ENCODE results near the gene FANK1.

DNA sequence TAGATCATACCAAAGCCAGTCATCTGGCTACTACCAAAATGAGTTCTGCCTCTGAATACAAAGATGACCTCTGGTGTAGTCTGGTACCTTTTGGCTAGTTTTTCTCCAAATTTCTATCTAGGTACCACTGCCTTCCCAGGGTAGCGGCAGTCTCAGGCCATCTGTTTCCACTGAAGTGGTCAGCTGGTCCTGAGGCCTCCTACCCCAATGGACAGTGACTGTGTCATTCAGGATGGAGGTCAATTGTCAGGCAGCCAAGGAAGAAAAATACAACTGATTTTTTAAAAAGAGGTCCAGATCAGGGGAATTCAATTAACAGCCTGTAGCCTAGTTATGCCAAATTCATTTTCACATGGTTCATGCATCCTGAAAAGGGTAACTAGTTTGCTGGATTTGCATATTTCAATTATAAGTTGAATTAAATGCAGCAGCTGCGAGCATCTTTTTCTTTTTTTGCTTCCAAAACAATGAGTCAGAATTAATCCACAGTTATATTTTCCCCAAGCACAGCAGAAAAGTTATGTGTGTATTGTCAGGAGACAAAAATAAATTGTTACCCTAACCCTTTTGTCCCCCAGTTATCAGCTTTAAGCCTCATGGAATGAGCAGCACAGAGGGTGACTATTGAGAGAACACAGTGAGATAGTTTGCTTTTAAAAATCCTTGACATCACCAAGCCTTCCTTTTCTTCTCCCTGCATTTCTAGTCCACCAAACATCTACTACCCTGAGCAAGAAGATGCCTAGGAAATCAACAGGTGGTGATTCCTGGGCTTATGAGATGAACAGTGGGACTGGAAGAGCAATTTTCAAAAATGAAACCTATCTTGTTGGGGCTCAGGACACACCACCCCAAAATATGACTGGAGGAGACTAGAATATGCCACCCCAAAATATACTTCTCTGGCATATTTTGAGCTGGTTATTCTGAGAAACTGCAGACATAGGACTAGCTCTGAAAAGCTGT is 45.3 kb upstream of the FANK1 start:
- TF ChIP-seq, protein P1, sequence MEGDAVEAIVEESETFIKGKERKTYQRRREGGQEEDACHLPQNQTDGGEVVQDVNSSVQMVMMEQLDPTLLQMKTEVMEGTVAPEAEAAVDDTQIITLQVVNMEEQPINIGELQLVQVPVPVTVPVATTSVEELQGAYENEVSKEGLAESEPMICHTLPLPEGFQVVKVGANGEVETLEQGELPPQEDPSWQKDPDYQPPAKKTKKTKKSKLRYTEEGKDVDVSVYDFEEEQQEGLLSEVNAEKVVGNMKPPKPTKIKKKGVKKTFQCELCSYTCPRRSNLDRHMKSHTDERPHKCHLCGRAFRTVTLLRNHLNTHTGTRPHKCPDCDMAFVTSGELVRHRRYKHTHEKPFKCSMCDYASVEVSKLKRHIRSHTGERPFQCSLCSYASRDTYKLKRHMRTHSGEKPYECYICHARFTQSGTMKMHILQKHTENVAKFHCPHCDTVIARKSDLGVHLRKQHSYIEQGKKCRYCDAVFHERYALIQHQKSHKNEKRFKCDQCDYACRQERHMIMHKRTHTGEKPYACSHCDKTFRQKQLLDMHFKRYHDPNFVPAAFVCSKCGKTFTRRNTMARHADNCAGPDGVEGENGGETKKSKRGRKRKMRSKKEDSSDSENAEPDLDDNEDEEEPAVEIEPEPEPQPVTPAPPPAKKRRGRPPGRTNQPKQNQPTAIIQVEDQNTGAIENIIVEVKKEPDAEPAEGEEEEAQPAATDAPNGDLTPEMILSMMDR (IDR thresholded peaks at IDR 0.05; ENCODE audit: poor library complexity) = no peak
- no peak for TF ChIP-seq EZH2 (IDR thresholded peaks at IDR 0.05; ENCODE audit: borderline replicate concordance)
